WTC11 (cell line): Measurements from ENCODE around the gene NSL1.

Experiments
- CREB1 ChIP-seq: sonication (generic); formaldehyde crosslinking; IDR thresholded peaks from 2 replicates; pipeline ENCODE4 v1.8.0; 2023; ENCODE audit warnings: mild to moderate bottlenecking, missing genetic modification reagents
- FOXK1 ChIP-seq: sonication (generic); formaldehyde crosslinking; IDR thresholded peaks from 2 replicates; pipeline ENCODE4 v1.8.0; 2022; ENCODE audit warnings: mild to moderate bottlenecking, moderate library complexity, missing genetic modification reagents
- FOXP1 ChIP-seq: sonication (generic); formaldehyde crosslinking; IDR thresholded peaks from 2 replicates; pipeline ENCODE4 v1.8.0; 2022; ENCODE audit warnings: missing genetic modification reagents, mild to moderate bottlenecking, moderate library complexity, borderline replicate concordance
- GABPB1 ChIP-seq: sonication (generic); formaldehyde crosslinking; IDR thresholded peaks from 2 replicates; pipeline ENCODE4 v1.8.1; 2023; ENCODE audit warnings: mild to moderate bottlenecking, missing genetic modification reagents
- MXD4 ChIP-seq: fragments of 250-450 bp; sonication (Bioruptor Pico); IDR thresholded peaks from 2 replicates; pipeline ENCODE4 v1.8.0; 2021; ENCODE audit warnings: mild to moderate bottlenecking, moderate library complexity, borderline replicate concordance
- TF ChIP-seq, protein P1 (sequence below): fragments of 200-600 bp; IDR thresholded peaks from 2 replicates; pipeline ENCODE4 v1.8.0; 2022; ENCODE audit warnings: antibody characterized with exemption
- TF ChIP-seq, protein P2 (sequence below): fragments of 250-450 bp; sonication (Bioruptor Pico); IDR thresholded peaks from 2 replicates; pipeline ENCODE4 v1.9.0; 2021; ENCODE audit warnings: mild to moderate bottlenecking
- TF ChIP-seq, protein P3 (sequence below): sonication (generic); formaldehyde crosslinking; IDR thresholded peaks from 2 replicates; pipeline ENCODE4 v1.8.0; 2022; ENCODE audit warnings: mild to moderate bottlenecking, missing genetic modification reagents
- TF ChIP-seq, protein P4 (sequence below): sonication (generic); formaldehyde crosslinking; IDR thresholded peaks from 2 replicates; pipeline ENCODE4 v1.8.1; 2022; ENCODE audit warnings: low read depth, missing genetic modification reagents, borderline replicate concordance
- TF ChIP-seq, protein P5 (sequence below): sonication (generic); formaldehyde crosslinking; IDR thresholded peaks from 2 replicates; pipeline ENCODE4 v1.8.1; 2023; ENCODE audit warnings: mild to moderate bottlenecking, missing genetic modification reagents, moderate library complexity
- TF ChIP-seq, protein P6 (sequence below): sonication (generic); formaldehyde crosslinking; IDR thresholded peaks from 2 replicates; pipeline ENCODE4 v1.8.0; 2022; ENCODE audit warnings: mild to moderate bottlenecking, missing genetic modification reagents

DNA sequence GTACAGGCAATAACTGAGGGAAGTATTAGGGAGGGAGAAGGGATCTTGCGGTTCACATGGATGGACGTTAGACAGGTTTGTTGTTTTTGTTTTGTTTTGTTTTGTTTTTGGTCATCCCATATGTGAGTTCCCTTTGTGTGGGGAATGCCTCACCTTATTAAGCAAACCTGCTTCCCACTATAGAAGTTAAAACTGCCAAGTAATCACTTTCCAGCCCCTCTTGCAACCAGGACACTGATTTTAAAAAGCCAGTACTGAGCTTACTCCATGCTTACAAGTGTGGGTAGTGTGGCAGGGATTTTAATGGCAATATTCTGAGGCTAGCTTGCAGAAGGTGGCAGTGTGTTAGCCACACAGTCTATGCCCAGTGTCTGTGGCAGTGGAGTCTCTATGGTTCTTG, 29.4 kb upstream of the NSL1 start:
- TF ChIP-seq, protein P1, sequence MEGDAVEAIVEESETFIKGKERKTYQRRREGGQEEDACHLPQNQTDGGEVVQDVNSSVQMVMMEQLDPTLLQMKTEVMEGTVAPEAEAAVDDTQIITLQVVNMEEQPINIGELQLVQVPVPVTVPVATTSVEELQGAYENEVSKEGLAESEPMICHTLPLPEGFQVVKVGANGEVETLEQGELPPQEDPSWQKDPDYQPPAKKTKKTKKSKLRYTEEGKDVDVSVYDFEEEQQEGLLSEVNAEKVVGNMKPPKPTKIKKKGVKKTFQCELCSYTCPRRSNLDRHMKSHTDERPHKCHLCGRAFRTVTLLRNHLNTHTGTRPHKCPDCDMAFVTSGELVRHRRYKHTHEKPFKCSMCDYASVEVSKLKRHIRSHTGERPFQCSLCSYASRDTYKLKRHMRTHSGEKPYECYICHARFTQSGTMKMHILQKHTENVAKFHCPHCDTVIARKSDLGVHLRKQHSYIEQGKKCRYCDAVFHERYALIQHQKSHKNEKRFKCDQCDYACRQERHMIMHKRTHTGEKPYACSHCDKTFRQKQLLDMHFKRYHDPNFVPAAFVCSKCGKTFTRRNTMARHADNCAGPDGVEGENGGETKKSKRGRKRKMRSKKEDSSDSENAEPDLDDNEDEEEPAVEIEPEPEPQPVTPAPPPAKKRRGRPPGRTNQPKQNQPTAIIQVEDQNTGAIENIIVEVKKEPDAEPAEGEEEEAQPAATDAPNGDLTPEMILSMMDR: no peak
- TF ChIP-seq, protein P2, sequence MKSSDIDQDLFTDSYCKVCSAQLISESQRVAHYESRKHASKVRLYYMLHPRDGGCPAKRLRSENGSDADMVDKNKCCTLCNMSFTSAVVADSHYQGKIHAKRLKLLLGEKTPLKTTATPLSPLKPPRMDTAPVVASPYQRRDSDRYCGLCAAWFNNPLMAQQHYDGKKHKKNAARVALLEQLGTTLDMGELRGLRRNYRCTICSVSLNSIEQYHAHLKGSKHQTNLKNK: no peak
- TF ChIP-seq FOXP1 (CRISPR knock-in tag) (no peak), CREB1 (no peak), GABPB1 (CRISPR knock-in tag) (no peak), FOXK1 (no peak), MXD4 (CRISPR knock-in tag) (no peak)
- TF ChIP-seq, protein P3, sequence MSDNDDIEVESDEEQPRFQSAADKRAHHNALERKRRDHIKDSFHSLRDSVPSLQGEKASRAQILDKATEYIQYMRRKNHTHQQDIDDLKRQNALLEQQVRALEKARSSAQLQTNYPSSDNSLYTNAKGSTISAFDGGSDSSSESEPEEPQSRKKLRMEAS (CRISPR knock-in tag): no peak
- TF ChIP-seq, protein P4, sequence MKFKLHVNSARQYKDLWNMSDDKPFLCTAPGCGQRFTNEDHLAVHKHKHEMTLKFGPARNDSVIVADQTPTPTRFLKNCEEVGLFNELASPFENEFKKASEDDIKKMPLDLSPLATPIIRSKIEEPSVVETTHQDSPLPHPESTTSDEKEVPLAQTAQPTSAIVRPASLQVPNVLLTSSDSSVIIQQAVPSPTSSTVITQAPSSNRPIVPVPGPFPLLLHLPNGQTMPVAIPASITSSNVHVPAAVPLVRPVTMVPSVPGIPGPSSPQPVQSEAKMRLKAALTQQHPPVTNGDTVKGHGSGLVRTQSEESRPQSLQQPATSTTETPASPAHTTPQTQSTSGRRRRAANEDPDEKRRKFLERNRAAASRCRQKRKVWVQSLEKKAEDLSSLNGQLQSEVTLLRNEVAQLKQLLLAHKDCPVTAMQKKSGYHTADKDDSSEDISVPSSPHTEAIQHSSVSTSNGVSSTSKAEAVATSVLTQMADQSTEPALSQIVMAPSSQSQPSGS (CRISPR knock-in tag): no peak
- TF ChIP-seq, protein P5, sequence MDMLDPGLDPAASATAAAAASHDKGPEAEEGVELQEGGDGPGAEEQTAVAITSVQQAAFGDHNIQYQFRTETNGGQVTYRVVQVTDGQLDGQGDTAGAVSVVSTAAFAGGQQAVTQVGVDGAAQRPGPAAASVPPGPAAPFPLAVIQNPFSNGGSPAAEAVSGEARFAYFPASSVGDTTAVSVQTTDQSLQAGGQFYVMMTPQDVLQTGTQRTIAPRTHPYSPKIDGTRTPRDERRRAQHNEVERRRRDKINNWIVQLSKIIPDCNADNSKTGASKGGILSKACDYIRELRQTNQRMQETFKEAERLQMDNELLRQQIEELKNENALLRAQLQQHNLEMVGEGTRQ (CRISPR knock-in tag): no peak
- TF ChIP-seq, protein P6, sequence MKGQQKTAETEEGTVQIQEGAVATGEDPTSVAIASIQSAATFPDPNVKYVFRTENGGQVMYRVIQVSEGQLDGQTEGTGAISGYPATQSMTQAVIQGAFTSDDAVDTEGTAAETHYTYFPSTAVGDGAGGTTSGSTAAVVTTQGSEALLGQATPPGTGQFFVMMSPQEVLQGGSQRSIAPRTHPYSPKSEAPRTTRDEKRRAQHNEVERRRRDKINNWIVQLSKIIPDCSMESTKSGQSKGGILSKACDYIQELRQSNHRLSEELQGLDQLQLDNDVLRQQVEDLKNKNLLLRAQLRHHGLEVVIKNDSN (CRISPR knock-in tag): no peak
